Adrenal gland (tissue), 5 donors: Measurements from ENCODE around the gene ACER3.

Experiments used
- CTCF ChIP-seq, 6 experiments: fragments of 450-650 bp in 4 of 6; fragments of 200-600 bp in 2 of 6; sonication (generic) in 1 of 6; IDR thresholded peaks; 1 replicate in 5 of 6; 2 replicates in 1 of 6; pipeline versions ENCODE4 v1.5.1 to v1.8.0; 2016 to 2021; ENCODE audit warnings: antibody characterized with exemption in 6 of 6, mild to moderate bottlenecking in 2 of 6, moderate library complexity in 1 of 6
- POLR2A ChIP-seq, 2 donors: fragments of 450-650 bp; IDR thresholded peaks; one replicate each; pipeline ENCODE4 v1.6.1; 2017; ENCODE audit warnings: antibody characterized with exemption in 2 of 2, mild to moderate bottlenecking in 2 of 2, moderate library complexity in 1 of 2
- donor health status: DM: no; HTN: no; CAD: no.

DNA sequence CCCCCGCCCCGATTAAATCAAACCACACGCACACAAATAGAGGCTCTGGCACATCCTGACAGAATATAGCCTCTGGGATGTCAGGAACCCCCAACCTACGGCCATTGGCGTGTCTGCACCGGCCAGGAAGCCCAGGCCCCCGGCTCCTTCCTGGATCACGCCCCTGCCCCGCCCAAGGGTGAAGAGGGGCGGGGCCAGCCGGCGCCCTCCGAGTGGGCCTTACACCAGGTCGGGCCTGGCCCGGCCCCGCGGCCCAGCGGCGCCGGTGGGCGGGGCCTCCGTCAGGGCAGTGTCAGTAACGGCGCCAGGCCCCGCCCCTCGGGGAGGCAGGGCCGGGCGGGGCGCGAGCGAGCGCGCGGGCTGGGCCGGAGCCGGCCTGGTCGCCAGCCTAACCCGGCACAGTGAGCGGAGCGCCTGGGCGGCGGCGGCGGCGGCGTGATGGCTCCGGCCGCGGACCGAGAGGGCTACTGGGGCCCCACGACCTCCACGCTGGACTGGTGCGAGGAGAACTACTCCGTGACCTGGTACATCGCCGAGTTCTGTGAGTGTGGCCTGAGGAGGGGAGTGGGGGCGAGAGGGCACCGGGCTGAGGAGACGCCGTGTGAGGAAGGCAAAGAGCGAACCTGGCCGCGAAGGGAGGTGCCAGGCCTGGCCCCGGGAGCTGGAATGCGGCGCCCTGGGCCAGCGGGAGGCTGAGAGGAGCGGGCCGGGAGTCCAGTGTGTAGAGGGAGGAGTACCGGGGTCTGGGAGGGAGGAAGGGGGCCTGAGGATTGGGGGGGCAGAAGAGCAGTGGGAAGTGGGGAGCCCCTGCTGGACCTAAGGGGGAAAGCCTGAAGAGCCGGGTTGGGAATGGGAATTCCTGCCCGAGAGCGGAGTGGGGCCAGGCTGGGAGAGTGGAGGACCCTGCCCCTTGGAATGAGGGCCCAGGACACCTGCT, at the start of gene ACER3:
- TF ChIP-seq CTCF (IDR thresholded peaks at IDR 0.05) (peak in 2 of 6 experiments; percentile 27 to 40), POLR2A (IDR thresholded peaks at IDR 0.05) (peak; percentile 88 to 95)
